CD4-positive, alpha-beta memory T cell (primary cell): Measurements from ENCODE around the gene CD276. TPM values are rescaled to one million over a fixed set of nuclear protein-coding genes. Genes with fewer than 3 reads are reported as not detected.
A peak's percentile ranks its signal among the peaks of the same experiment; 100 is the strongest.

Experiments used
- CTCF ChIA-PET: fragments of 350-600 bp; sonication (Branson Sonifier 250); formaldehyde crosslinking; loops from one replicate; lab custom pipeline; 2021; ENCODE audit warnings: inconsistent platforms; ENCODE audit not compliant: partially characterized antibody; lab: Charles Lee
- POLR2A ChIA-PET: fragments of 350-600 bp; sonication (Branson Sonifier 250); formaldehyde crosslinking; loops from one replicate; lab custom pipeline; 2021; ENCODE audit not compliant: partially characterized antibody; lab: Charles Lee
- DNase-seq, 5 donors: peaks; one replicate each; pipeline versions ENCODE4 v3.0.0 to v3.0.0-alpha.2; 2020 to 2022; ENCODE audit warnings: mixed read lengths in 1 of 5
- H3K27ac ChIP-seq: one replicate; pipeline ENCODE4 v1.7.0; 2013; ENCODE audit warnings: low read depth, low read length
- H3K27me3 ChIP-seq: 2 replicates; pipeline ENCODE4 v1.7.0; 2013; ENCODE audit warnings: mild to moderate bottlenecking, low read length, moderate library complexity; ENCODE audit not compliant: insufficient read depth
- H3K36me3 ChIP-seq: 2 replicates; pipeline ENCODE4 v1.7.0; 2013; ENCODE audit warnings: mild to moderate bottlenecking, low read length, moderate library complexity; ENCODE audit not compliant: insufficient read depth
- H3K4me1 ChIP-seq: 2 replicates; pipeline ENCODE4 v1.7.0; 2013; ENCODE audit warnings: mild to moderate bottlenecking, low read length, moderate library complexity; ENCODE audit not compliant: insufficient read depth
- H3K4me3 ChIP-seq, 2 donors: one replicate each; pipeline ENCODE4 v1.7.0; 2013; ENCODE audit warnings: low read length in 2 of 2, mild to moderate bottlenecking in 1 of 2
- H3K9me3 ChIP-seq, 2 donors: one replicate each; pipeline ENCODE4 v1.7.0; 2013; ENCODE audit warnings: low read length in 2 of 2, control low read depth in 1 of 2; ENCODE audit not compliant: control insufficient read depth in 1 of 2
- H3K27ac Mint-ChIP-seq, 7 donors: one replicate each; pipeline ENCODE4 v1.8.0; 2020 to 2021; ENCODE audit warnings: mixed read lengths in 7 of 7, mild to moderate bottlenecking in 6 of 7, inconsistent platforms in 3 of 7, moderate library complexity in 3 of 7
- H3K27me3 Mint-ChIP-seq, 2 donors: one replicate each; pipeline ENCODE4 v1.8.0; 2020 to 2021; ENCODE audit warnings: mixed read lengths in 2 of 2
- H3K36me3 Mint-ChIP-seq, 2 donors: one replicate each; pipeline ENCODE4 v1.8.0; 2020 to 2021; ENCODE audit warnings: mixed read lengths in 2 of 2, inconsistent platforms in 1 of 2, mild to moderate bottlenecking in 1 of 2
- H3K4me1 Mint-ChIP-seq, 4 donors: one replicate each; pipeline ENCODE4 v1.8.0; 2020 to 2021; ENCODE audit warnings: mixed read lengths in 4 of 4, mild to moderate bottlenecking in 1 of 4
- H3K4me3 Mint-ChIP-seq, 8 donors: one replicate each; pipeline ENCODE4 v1.8.0; 2020 to 2021; ENCODE audit warnings: mixed read lengths in 8 of 8, mild to moderate bottlenecking in 7 of 8, moderate library complexity in 6 of 8, inconsistent platforms in 3 of 8
- H3K9me3 Mint-ChIP-seq, 8 donors: one replicate each; pipeline ENCODE4 v1.8.0; 2020 to 2021; ENCODE audit warnings: mixed read lengths in 8 of 8, mild to moderate bottlenecking in 5 of 8, inconsistent platforms in 3 of 8, moderate library complexity in 1 of 8
- intact Hi-C: fragments of 100-400 bp; cut with micrococcal nuclease; formaldehyde crosslinking; loops from one replicate; pipeline ENCODE4 v1.15.1; 2023
- polyA plus RNA-seq, 2 donors: library from polyadenylated mRNA; unstranded; fragments of 300-500 nt; fragmentation: Illumina TruSeq; gene quantifications; one replicate each; pipeline ENCODE4 v1.2.3, GENCODE V29; 2021
- total RNA-seq, 2 experiments: library from RNA; stranded (reverse); gene quantifications; one replicate each; pipeline ENCODE4 v1.2.3, GENCODE V29; 2021

Gene CD276
- total and polyA plus RNA-seq, 4 experiments from 2014 or later = 2.6 to 2.9 TPM; not detected in 2

DNA sequence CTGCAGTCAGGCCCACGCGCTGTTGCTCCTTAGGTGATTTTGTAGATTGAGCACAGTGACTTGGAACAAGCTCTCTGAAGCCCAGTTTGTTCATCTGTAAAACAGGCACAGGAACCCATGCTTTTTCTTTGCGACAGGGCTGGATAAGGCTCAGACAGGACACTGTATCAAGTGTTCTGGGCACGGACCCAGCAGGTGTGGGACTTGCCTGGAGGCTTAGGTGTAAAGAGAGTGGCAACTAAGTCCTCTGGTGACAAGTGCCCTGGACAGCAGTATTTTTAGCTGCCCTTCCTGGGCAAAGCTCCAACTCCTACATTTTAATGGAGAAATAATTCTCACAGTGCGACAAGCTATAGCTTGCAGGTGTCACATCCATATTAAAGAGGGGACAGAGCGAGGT is 32.2 kb downstream of the CD276 start:
- H3K27ac Mint-ChIP-seq = no peak overlapping the region
- no peaks in the 10 kb centered on the region for H3K4me1 Mint-ChIP-seq
- Histone ChIP-seq H3K27ac (no peak overlapping the region), H3K36me3 (no peaks in the 10 kb centered on the region), H3K4me3 (no peak overlapping the region), H3K4me1 (no peaks in the 10 kb centered on the region), H3K9me3 (no peaks in the 10 kb centered on the region), H3K27me3 (no peaks in the 10 kb centered on the region)
- POLR2A ChIA-PET = no interaction called here
- H3K4me3 Mint-ChIP-seq = no peak overlapping the region
- CTCF ChIA-PET = no interaction called here
- DNase-seq = no peak
- intact Hi-C loops = no loop called here
- H3K9me3 Mint-ChIP-seq = no peaks in the 10 kb centered on the region
- H3K36me3 Mint-ChIP-seq = no peaks in the 10 kb centered on the region
- H3K27me3 Mint-ChIP-seq = peaks cover 6 to 17% of the 10 kb centered on the region in 2 donors

DNA sequence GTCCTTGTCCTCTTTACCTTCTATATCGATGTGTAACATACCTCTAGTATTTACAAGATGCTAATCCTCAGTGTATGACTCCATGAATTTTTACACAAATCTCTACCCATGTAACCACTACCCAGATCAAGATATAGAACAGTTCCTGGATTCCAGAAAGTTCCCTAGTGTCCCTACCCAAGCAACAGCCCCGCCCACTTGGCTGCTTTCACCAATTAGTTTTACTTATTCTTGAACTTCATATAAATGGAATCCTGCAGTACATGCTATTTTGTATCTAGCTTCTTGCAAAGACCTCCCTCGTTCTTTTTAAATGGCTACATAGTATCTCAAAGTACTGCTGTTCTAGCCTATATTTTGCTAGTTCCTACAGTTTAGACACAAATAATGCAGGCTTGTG is 33.0 kb downstream of the CD276 start:
- Histone ChIP-seq H3K36me3 (no peaks in the 10 kb centered on the region), H3K27ac (no peak overlapping the region), H3K4me3 (no peak overlapping the region), H3K9me3 (no peaks in the 10 kb centered on the region), H3K4me1 (no peaks in the 10 kb centered on the region), H3K27me3 (no peaks in the 10 kb centered on the region)
- H3K4me3 Mint-ChIP-seq = no peak overlapping the region
- no peaks in the 10 kb centered on the region for H3K36me3 Mint-ChIP-seq
- DNase-seq = no peak
- H3K27me3 Mint-ChIP-seq = peaks cover 6 to 19% of the 10 kb centered on the region in 2 donors
- intact Hi-C loops = no loop called here
- ChIA-PET POLR2A (no interaction called here), CTCF (no interaction called here)
- no peak overlapping the region for H3K27ac Mint-ChIP-seq
- H3K4me1 Mint-ChIP-seq = no peaks in the 10 kb centered on the region
- no peaks in the 10 kb centered on the region for H3K9me3 Mint-ChIP-seq

DNA sequence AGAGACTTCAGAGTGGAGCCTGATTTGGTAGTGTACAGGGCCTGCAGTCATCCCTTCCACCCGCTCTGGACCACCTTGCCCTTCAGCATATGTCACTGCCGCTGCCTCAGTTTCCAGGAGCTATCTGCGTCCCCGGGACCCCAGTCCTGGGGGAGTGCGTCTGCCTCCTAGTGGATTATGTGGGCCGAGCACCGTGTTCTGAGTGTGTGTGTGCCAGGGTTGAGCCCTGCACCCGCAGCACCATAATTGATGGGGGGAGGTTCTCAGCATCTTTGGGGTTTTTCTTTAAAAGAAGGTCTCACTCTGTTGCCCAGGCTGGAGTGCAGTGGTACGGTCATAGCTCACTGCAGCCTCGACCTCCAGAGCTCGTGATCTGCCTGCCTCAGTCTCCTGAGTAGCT is 33.6 kb downstream of the CD276 start:
- no peak overlapping the region for H3K4me3 Mint-ChIP-seq
- POLR2A ChIA-PET = no interaction called here
- no peaks in the 10 kb centered on the region for H3K4me1 ChIP-seq
- no peaks in the 10 kb centered on the region for H3K27me3 ChIP-seq
- no peaks in the 10 kb centered on the region for H3K36me3 ChIP-seq
- no peak overlapping the region for H3K27ac ChIP-seq
- no peaks in the 10 kb centered on the region for H3K4me1 Mint-ChIP-seq
- H3K27ac Mint-ChIP-seq = no peak overlapping the region
- intact Hi-C loops = no loop called here
- no peak overlapping the region for H3K4me3 ChIP-seq
- CTCF ChIA-PET = interaction anchor here (1.5 kb wide), 2 partner anchors 13 to 18 kb away, joined by 5 to 6 read pairs; no protein-coding TSS in a partner anchor
- no peaks in the 10 kb centered on the region for H3K9me3 ChIP-seq
- peaks cover 7 to 22% of the 10 kb centered on the region in 2 donors for H3K27me3 Mint-ChIP-seq
- H3K36me3 Mint-ChIP-seq = no peaks in the 10 kb centered on the region
- H3K9me3 Mint-ChIP-seq = no peaks in the 10 kb centered on the region
- no peak for DNase-seq

DNA sequence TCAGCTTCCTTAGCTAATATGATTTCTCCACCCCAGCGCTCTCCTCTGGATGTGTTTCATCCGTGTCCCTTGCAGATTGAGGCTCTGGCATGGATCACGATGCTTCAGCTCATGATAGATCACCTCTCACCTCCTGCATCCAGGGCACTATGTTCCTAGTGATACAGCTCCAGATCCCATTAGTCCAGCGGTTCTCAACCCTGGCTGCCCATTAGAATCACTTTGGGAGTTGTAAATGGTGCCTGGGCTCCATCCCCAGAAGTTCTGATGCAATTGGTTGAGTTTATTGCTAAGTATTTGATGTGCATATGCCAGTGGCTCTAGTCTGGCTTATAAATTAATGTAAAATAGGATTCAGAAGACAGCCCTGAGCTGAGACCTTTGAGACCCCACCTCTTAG is 34.5 kb downstream of the CD276 start:
- ChIA-PET CTCF (interaction anchor here (1.5 kb wide), 2 partner anchors 14 to 19 kb away, joined by 5 to 6 read pairs; no protein-coding TSS in a partner anchor), POLR2A (no interaction called here)
- H3K27ac Mint-ChIP-seq = peak overlapping the region in 1 of 7 donors; percentile 52
- H3K27me3 Mint-ChIP-seq = peaks cover 8 to 24% of the 10 kb centered on the region in 2 donors
- Histone ChIP-seq H3K4me1 (no peaks in the 10 kb centered on the region), H3K27ac (no peak overlapping the region), H3K27me3 (no peaks in the 10 kb centered on the region), H3K9me3 (no peaks in the 10 kb centered on the region), H3K4me3 (no peak overlapping the region), H3K36me3 (no peaks in the 10 kb centered on the region)
- no peaks in the 10 kb centered on the region for H3K9me3 Mint-ChIP-seq
- no peak for DNase-seq
- H3K4me3 Mint-ChIP-seq = no peak overlapping the region
- H3K4me1 Mint-ChIP-seq = no peaks in the 10 kb centered on the region
- H3K36me3 Mint-ChIP-seq = no peaks in the 10 kb centered on the region
- intact Hi-C loops = no loop called here

DNA sequence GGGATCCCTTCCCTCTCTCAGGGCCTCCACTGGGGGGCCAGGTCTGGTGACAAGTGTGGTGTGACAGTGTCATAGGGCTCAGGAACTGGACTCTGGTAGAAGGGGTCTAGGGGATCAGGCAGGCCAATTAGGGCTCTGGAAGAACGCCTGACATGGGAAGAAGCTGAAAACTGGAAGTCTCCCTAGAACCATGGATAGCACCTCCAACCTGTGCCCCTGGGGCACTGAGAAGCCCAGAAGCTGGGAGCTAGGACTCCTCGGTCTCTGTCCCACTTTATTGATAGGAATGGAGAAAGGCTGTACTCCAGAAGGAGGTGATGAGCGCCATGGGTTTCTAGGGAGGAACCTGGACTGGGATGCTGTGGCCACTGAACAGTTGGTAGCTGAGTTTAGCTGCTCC is 38.2 kb downstream of the CD276 start:
- Histone ChIP-seq H3K4me3 (no peak overlapping the region), H3K4me1 (no peaks in the 10 kb centered on the region), H3K27me3 (peaks cover 4% of the 10 kb centered on the region), H3K9me3 (no peaks in the 10 kb centered on the region), H3K27ac (no peak overlapping the region), H3K36me3 (no peaks in the 10 kb centered on the region)
- Mint-ChIP-seq H3K9me3 (no peaks in the 10 kb centered on the region), H3K27ac (no peak overlapping the region), H3K27me3 (peaks cover 13 to 33% of the 10 kb centered on the region in 2 donors), H3K4me3 (no peak overlapping the region), H3K36me3 (no peaks in the 10 kb centered on the region), H3K4me1 (no peaks in the 10 kb centered on the region)
- ChIA-PET CTCF (interaction anchor here (1.3 kb wide), 1 partner anchor 22 kb away, joined by 4 read pairs; no protein-coding TSS in a partner anchor), POLR2A (no interaction called here)
- intact Hi-C loops = no loop called here
- DNase-seq = no peak

- intact Hi-C loops = no loop called here
- no peaks in the 10 kb centered on the region for H3K4me1 ChIP-seq
- H3K4me3 ChIP-seq = no peak overlapping the region
- no peak overlapping the region for H3K27ac ChIP-seq
- no peak overlapping the region for H3K27ac Mint-ChIP-seq
- no peaks in the 10 kb centered on the region for H3K9me3 Mint-ChIP-seq
- H3K4me1 Mint-ChIP-seq = no peaks in the 10 kb centered on the region
- no peaks in the 10 kb centered on the region for H3K36me3 Mint-ChIP-seq
- no peaks in the 10 kb centered on the region for H3K36me3 ChIP-seq
- ChIA-PET CTCF (interaction anchor here (1.3 kb wide), 1 partner anchor 23 kb away, joined by 4 read pairs; no protein-coding TSS in a partner anchor), POLR2A (no interaction called here)
- peaks cover 13 to 33% of the 10 kb centered on the region in 2 donors for H3K27me3 Mint-ChIP-seq
- DNase-seq = no peak
- no peaks in the 10 kb centered on the region for H3K9me3 ChIP-seq
- peaks cover 4% of the 10 kb centered on the region for H3K27me3 ChIP-seq
- no peak overlapping the region for H3K4me3 Mint-ChIP-seq
These were observed 39.0 kb downstream of the CD276 start for GRCh38 chr15:73723191-73723590.

GRCh38 chr15:73724212-73724611 is 40.0 kb downstream of the CD276 start:
- POLR2A ChIA-PET = no interaction called here
- Mint-ChIP-seq H3K4me3 (no peak overlapping the region), H3K27me3 (peaks cover 13 to 33% of the 10 kb centered on the region in 2 donors), H3K9me3 (no peaks in the 10 kb centered on the region), H3K36me3 (no peaks in the 10 kb centered on the region), H3K4me1 (no peaks in the 10 kb centered on the region), H3K27ac (no peak overlapping the region)
- H3K27me3 ChIP-seq = peaks cover 4% of the 10 kb centered on the region
- DNase-seq = no peak
- no peak overlapping the region for H3K27ac ChIP-seq
- CTCF ChIA-PET = no interaction called here
- H3K36me3 ChIP-seq = no peaks in the 10 kb centered on the region
- H3K4me3 ChIP-seq = no peak overlapping the region
- H3K9me3 ChIP-seq = no peaks in the 10 kb centered on the region
- intact Hi-C loops = no loop called here
- no peaks in the 10 kb centered on the region for H3K4me1 ChIP-seq
